Lung (tissue), 12 donors: Measurements from ENCODE around the gene COG4. TPM values are rescaled to one million over a fixed set of nuclear protein-coding genes. Genes with fewer than 3 reads are reported as not detected.

ENCODE experiments used
- ATAC-seq: fragments of 200-7000 bp; cut with Tn5 transposase; one replicate; pipeline ENCODE4 v1.9.1; 2020; ENCODE audit warnings: moderate number of reproducible peaks; ENCODE audit not compliant: insufficient read depth, low FRiP score
- DNase-seq, 3 donors: peaks; one replicate each; pipeline ENCODE4 v3.0.0-alpha.2; 2013 to 2017
- H3K27ac ChIP-seq, 2 donors: one replicate each; pipeline ENCODE4 v1.5.1; 2013; ENCODE audit warnings: mild to moderate bottlenecking in 2 of 2, moderate library complexity in 2 of 2, control low read depth in 1 of 2, inconsistent platforms in 1 of 2, low read depth in 1 of 2, low read length in 1 of 2
- H3K27me3 ChIP-seq, 3 donors: one replicate each; pipeline ENCODE4 v1.5.1; 2013; ENCODE audit warnings: low read length in 2 of 3; ENCODE audit not compliant: control insufficient read depth in 3 of 3, insufficient read depth in 3 of 3
- H3K36me3 ChIP-seq, 4 donors: one replicate each; pipeline ENCODE4 v1.5.1; 2013; ENCODE audit warnings: low read length in 4 of 4, mild to moderate bottlenecking in 1 of 4, moderate library complexity in 1 of 4; ENCODE audit not compliant: control insufficient read depth in 4 of 4, insufficient read depth in 4 of 4
- H3K4me1 ChIP-seq, 5 donors: one replicate each; pipeline ENCODE4 v1.5.1; 2013; ENCODE audit warnings: low read length in 5 of 5, mild to moderate bottlenecking in 2 of 5, moderate library complexity in 1 of 5; ENCODE audit not compliant: control insufficient read depth in 5 of 5, insufficient read depth in 5 of 5
- H3K4me3 ChIP-seq: one replicate; pipeline ENCODE4 v1.5.1; 2013; ENCODE audit warnings: mild to moderate bottlenecking, control low read depth, moderate library complexity
- H3K9ac ChIP-seq, 2 donors: one replicate each; pipeline ENCODE4 v1.5.1; 2013; ENCODE audit warnings: low read length in 2 of 2, control low read depth in 1 of 2; ENCODE audit not compliant: insufficient read depth in 1 of 2
- H3K9me3 ChIP-seq, 4 donors: one replicate each; pipeline ENCODE4 v1.5.1; 2013; ENCODE audit warnings: low read length in 3 of 4, mild to moderate bottlenecking in 1 of 4, moderate library complexity in 1 of 4; ENCODE audit not compliant: control insufficient read depth in 4 of 4, insufficient read depth in 3 of 4
- CTCF ChIP-seq: IDR thresholded peaks from 2 replicates; pipeline ENCODE4 v1.5.1; 2012; ENCODE audit warnings: mild to moderate bottlenecking; ENCODE audit errors: control extremely low read depth, extremely low read depth
- WGBS, 2 donors: extraction: QIAGEN DNeasy Blood & Tissue Kit; methylation state at CpG; one replicate each; pipeline ENCODE4 v1.1.7; 2013; 5-methylcytosine and 5-hydroxymethylcytosine counted together
- polyA plus RNA-seq, 2 donors: library from polyadenylated mRNA; stranded (reverse); fragments of 200-250 nt; gene quantifications; one replicate each; pipeline ENCODE4 v1.2.1, GENCODE V29; 2013
- total RNA-seq, 2 donors: library from RNA; depleted of rRNA in 1 of 2; stranded (reverse); fragments of >200 nt in 1 of 2; gene quantifications; one replicate each; pipeline ENCODE4 v1.2.1, GENCODE V29; 2014 to 2021
- donor health status: control.
- donor health status: control.
- donor health status: Bipolar disorder and iron deficiency.
- donor health status: healthy.
- donor health status: DM: yes; HTN: yes; CAD: no.

Gene COG4
- total and polyA plus RNA-seq, 4 donors, result 29.3 to 65.8 (median 39.4) TPM

DNA sequence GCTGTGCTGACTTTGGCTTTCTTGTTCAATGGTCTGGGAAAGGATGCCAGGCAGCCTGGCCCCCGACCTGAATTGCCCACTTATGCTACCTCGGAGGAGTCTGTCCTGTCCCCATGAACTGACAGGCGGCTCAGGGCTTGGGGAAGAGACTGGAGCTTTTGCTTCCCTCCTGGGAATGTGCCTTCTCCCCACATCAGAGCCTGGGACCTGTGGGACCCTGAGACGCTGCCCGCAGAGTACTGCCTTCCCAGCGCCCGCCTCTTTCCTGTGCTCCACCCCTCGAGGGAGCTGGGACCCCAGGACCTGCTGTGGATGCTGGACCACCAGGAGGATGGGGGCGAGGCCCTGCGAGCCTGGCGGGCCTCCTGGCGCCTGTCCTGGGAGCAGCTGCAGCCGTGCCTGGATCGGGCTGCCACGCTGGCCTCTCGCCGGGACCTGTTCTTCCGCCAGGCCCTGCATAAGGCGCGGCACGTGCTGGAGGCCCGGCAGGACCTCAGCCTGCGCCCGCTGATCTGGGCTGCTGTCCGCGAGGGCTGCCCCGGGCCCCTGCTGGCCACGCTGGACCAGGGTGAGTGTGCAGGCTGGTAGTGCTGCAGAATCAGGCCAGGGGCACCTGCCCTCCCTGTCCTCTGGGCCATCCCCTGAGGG, 50.4 kb downstream of the COG4 start:
- Histone ChIP-seq H3K9me3 (no peaks in the 10 kb centered on the region), H3K9ac (no peak overlapping the region), H3K4me1 (peaks cover 0 to 5% (median 0%) of the 10 kb centered on the region in 5 donors), H3K36me3 (peaks cover 0 to 36% (median 5%) of the 10 kb centered on the region in 4 donors), H3K27ac (no peak overlapping the region), H3K27me3 (no peaks in the 10 kb centered on the region), H3K4me3 (no peak overlapping the region)
- no peak for ATAC-seq
- WGBS, 2 donors, result 92 to 94% methylated on average over 28 of the region's 28 CpGs
- no peak for TF ChIP-seq CTCF
- no peak for DNase-seq

GRCh38 chr16:70470927-70471341, 52.4 kb downstream of the COG4 start:
- Histone ChIP-seq H3K9me3 (no peaks in the 10 kb centered on the region), H3K27me3 (no peaks in the 10 kb centered on the region), H3K36me3 (peaks cover 0 to 41% (median 5%) of the 10 kb centered on the region in 4 donors), H3K4me1 (peaks cover 0 to 5% (median 0%) of the 10 kb centered on the region in 5 donors), H3K9ac (no peak overlapping the region), H3K4me3 (no peak overlapping the region), H3K27ac (no peak overlapping the region)
- DNase-seq (peak; percentile 25 to 40 (median 31)), ATAC-seq (no peak)
- WGBS, 2 donors, result 81 to 84% methylated on average over 17 of the region's 17 CpGs
- TF ChIP-seq CTCF, result no peak

DNA sequence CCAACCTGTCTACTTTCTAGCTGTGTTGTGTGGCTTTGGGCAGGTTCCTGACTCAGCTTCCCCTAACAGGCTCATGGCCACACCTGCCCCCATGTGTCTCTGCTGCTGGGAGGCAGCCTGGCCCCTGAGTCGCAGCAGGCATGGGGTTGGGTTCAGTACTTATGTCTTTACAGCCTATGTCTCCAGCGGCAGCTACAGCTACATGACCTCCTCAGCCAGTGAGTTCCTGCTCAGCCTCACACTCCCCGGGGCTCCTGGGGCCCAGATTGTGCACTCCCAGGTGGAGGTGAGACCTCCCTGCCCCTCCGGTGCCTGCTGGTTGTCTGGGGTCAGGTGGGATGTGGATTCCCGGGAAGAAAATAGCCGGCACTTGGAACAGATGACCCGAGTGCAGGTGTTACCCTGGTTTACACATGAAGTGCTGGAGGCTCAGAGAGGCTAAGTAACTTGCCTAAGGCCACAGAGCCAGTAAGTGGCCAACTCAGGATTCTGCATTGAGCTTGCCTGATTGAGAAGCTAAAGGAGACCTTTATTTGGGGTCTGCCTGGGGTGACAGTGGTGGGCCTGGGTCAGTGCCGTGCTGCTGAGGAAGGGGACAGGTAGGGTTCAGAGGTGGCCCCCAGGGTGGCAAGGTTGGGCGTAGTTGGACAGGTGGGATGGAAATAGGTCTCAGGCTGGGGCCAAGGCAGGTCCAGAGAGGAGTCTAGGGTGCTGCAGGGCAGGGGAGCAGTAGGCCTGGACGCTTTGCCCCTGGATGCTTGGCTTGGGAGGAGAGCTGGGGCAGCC, 53.0 kb downstream of the COG4 start:
- Histone ChIP-seq H3K9ac (no peak overlapping the region), H3K27me3 (no peaks in the 10 kb centered on the region), H3K9me3 (no peaks in the 10 kb centered on the region), H3K27ac (no peak overlapping the region), H3K36me3 (peaks cover 0 to 38% (median 5%) of the 10 kb centered on the region in 4 donors), H3K4me1 (peaks cover 0 to 5% (median 0%) of the 10 kb centered on the region in 5 donors), H3K4me3 (no peak overlapping the region)
- TF ChIP-seq CTCF, result no peak
- ATAC-seq (no peak), DNase-seq (no peak)
- 94 to 97% methylated on average over 10 of the region's 10 CpGs for WGBS, 2 donors
